ENCODE data around the gene CDH4. TPM values are rescaled to one million over a fixed set of nuclear protein-coding genes. Genes with fewer than 3 reads are reported as not detected.

CDH4 gene
- polyA plus RNA-seq, 6 donors from 2014 or later, result not detected

GRCh38 chr20:61615806-61616205 lies 363.7 kb downstream of the CDH4 start:
- no peaks in the 10 kb centered on the region for H3K36me3 Mint-ChIP-seq
- H3K9me3 Mint-ChIP-seq, result peaks cover 5 to 23% (median 9%) of the 10 kb centered on the region in 7 donors
- ATAC-seq (ENCODE audit: low read depth in 2 of 2) (no peak), DNase-seq (no peak)
- no peak overlapping the region for H3K4me3 Mint-ChIP-seq
- no peaks in the 10 kb centered on the region for H3K4me1 Mint-ChIP-seq
- H3K27me3 Mint-ChIP-seq, result no peaks in the 10 kb centered on the region
- no peak overlapping the region for H3K27ac Mint-ChIP-seq

GRCh38 chr20:61619751-61620150 lies 367.7 kb downstream of the CDH4 start:
- Mint-ChIP-seq H3K9me3 (peaks cover 4 to 14% (median 5%) of the 10 kb centered on the region in 7 donors), H3K4me3 (no peak overlapping the region), H3K36me3 (no peaks in the 10 kb centered on the region), H3K27ac (no peak overlapping the region), H3K27me3 (no peaks in the 10 kb centered on the region), H3K4me1 (no peaks in the 10 kb centered on the region)
- DNase-seq, result no peak
- ATAC-seq (ENCODE audit: low read depth in 2 of 2), result no peak

- peaks cover 4 to 14% (median 5%) of the 10 kb centered on the region in 7 donors for H3K9me3 Mint-ChIP-seq
- H3K36me3 Mint-ChIP-seq, result no peaks in the 10 kb centered on the region
- no peaks in the 10 kb centered on the region for H3K27me3 Mint-ChIP-seq
- H3K4me3 Mint-ChIP-seq, result no peak overlapping the region
- no peak overlapping the region for H3K27ac Mint-ChIP-seq
- ATAC-seq (ENCODE audit: low read depth in 2 of 2) (no peak), DNase-seq (no peak)
- no peaks in the 10 kb centered on the region for H3K4me1 Mint-ChIP-seq
Observed at GRCh38 chr20:61620174-61620573, 368.1 kb downstream of the CDH4 start.

- no peak for DNase-seq
- no peak for ATAC-seq (ENCODE audit: low read depth in 2 of 2)
- Mint-ChIP-seq H3K27me3 (no peaks in the 10 kb centered on the region), H3K4me3 (no peak overlapping the region), H3K27ac (no peak overlapping the region), H3K9me3 (peaks cover 5 to 14% (median 6%) of the 10 kb centered on the region in 7 donors), H3K36me3 (no peaks in the 10 kb centered on the region), H3K4me1 (no peaks in the 10 kb centered on the region)
Observed at GRCh38 chr20:61621035-61621730, 369.1 kb downstream of the CDH4 start.

- H3K36me3 Mint-ChIP-seq, result no peaks in the 10 kb centered on the region
Observed at GRCh38 chr20:61621852-61622251, 369.8 kb downstream of the CDH4 start.

GRCh38 chr20:61623451-61623850 lies 371.4 kb downstream of the CDH4 start:
- Mint-ChIP-seq H3K27ac (no peak overlapping the region), H3K27me3 (no peaks in the 10 kb centered on the region), H3K4me3 (no peak overlapping the region), H3K4me1 (peaks cover 0 to 2% (median 0%) of the 10 kb centered on the region in 3 donors), H3K9me3 (peaks cover 0 to 12% (median 4%) of the 10 kb centered on the region in 7 donors), H3K36me3 (no peaks in the 10 kb centered on the region)
- ATAC-seq (ENCODE audit: low read depth in 2 of 2) (no peak), DNase-seq (no peak)

More at GRCh38 chr20:61621852-61622251, 369.8 kb downstream of the CDH4 start:
- H3K27me3 Mint-ChIP-seq, result no peaks in the 10 kb centered on the region
- no peak overlapping the region for H3K27ac Mint-ChIP-seq
- H3K9me3 Mint-ChIP-seq, result peaks cover 5 to 14% (median 6%) of the 10 kb centered on the region in 7 donors
- no peak overlapping the region for H3K4me3 Mint-ChIP-seq
- ATAC-seq (ENCODE audit: low read depth in 2 of 2) (no peak), DNase-seq (no peak)
- H3K4me1 Mint-ChIP-seq, result peaks cover 0 to 2% (median 0%) of the 10 kb centered on the region in 3 donors

- ATAC-seq (ENCODE audit: low read depth in 2 of 2), result no peak
- H3K9me3 Mint-ChIP-seq, result peaks cover 0 to 7% (median 2%) of the 10 kb centered on the region in 7 donors
- peaks cover 0 to 2% (median 0%) of the 10 kb centered on the region in 3 donors for H3K4me1 Mint-ChIP-seq
- no peak for DNase-seq
- H3K27ac Mint-ChIP-seq, result no peak overlapping the region
- no peaks in the 10 kb centered on the region for H3K36me3 Mint-ChIP-seq
- H3K4me3 Mint-ChIP-seq, result no peak overlapping the region
- no peaks in the 10 kb centered on the region for H3K27me3 Mint-ChIP-seq
Observed at GRCh38 chr20:61625246-61625645, 373.2 kb downstream of the CDH4 start.

GRCh38 chr20:61626412-61626811 lies 374.4 kb downstream of the CDH4 start:
- Mint-ChIP-seq H3K27ac (no peak overlapping the region), H3K9me3 (peaks cover 0 to 10% (median 2%) of the 10 kb centered on the region in 7 donors), H3K27me3 (no peaks in the 10 kb centered on the region), H3K36me3 (no peaks in the 10 kb centered on the region), H3K4me3 (no peak overlapping the region), H3K4me1 (peaks cover 0 to 2% (median 0%) of the 10 kb centered on the region in 3 donors)
- DNase-seq (no peak), ATAC-seq (ENCODE audit: low read depth in 2 of 2) (no peak)

- DNase-seq (no peak), ATAC-seq (ENCODE audit: low read depth in 2 of 2) (no peak)
- Mint-ChIP-seq H3K4me1 (peaks cover 0 to 2% (median 0%) of the 10 kb centered on the region in 3 donors), H3K27ac (no peak overlapping the region), H3K9me3 (peaks cover 0 to 11% (median 4%) of the 10 kb centered on the region in 7 donors), H3K36me3 (no peaks in the 10 kb centered on the region), H3K27me3 (no peaks in the 10 kb centered on the region), H3K4me3 (peak overlapping the region in 1 of 8 donors; percentile 60)
Observed at GRCh38 chr20:61627791-61628415, 375.8 kb downstream of the CDH4 start.

GRCh38 chr20:61628480-61628879 lies 376.4 kb downstream of the CDH4 start:
- no peaks in the 10 kb centered on the region for H3K27me3 Mint-ChIP-seq
- H3K4me3 Mint-ChIP-seq, result no peak overlapping the region
- no peak for ATAC-seq (ENCODE audit: low read depth in 2 of 2)
- no peak overlapping the region for H3K27ac Mint-ChIP-seq
- DNase-seq, result no peak
- H3K4me1 Mint-ChIP-seq, result peaks cover 0 to 2% (median 0%) of the 10 kb centered on the region in 3 donors
- peaks cover 0 to 10% (median 5%) of the 10 kb centered on the region in 7 donors for H3K9me3 Mint-ChIP-seq
- no peaks in the 10 kb centered on the region for H3K36me3 Mint-ChIP-seq

GRCh38 chr20:61628901-61629601 lies 377.0 kb downstream of the CDH4 start:
- peaks cover 0 to 10% (median 5%) of the 10 kb centered on the region in 7 donors for H3K9me3 Mint-ChIP-seq
- peaks cover 0 to 2% (median 0%) of the 10 kb centered on the region in 3 donors for H3K4me1 Mint-ChIP-seq
- no peak for ATAC-seq (ENCODE audit: low read depth in 2 of 2)
- no peak for DNase-seq
- no peaks in the 10 kb centered on the region for H3K27me3 Mint-ChIP-seq
- no peak overlapping the region for H3K27ac Mint-ChIP-seq
- no peak overlapping the region for H3K4me3 Mint-ChIP-seq
- no peaks in the 10 kb centered on the region for H3K36me3 Mint-ChIP-seq

GRCh38 chr20:61629602-61630390 lies 377.7 kb downstream of the CDH4 start:
- Mint-ChIP-seq H3K4me1 (peaks cover 0 to 2% (median 0%) of the 10 kb centered on the region in 3 donors), H3K9me3 (peaks cover 0 to 13% (median 5%) of the 10 kb centered on the region in 7 donors), H3K4me3 (no peak overlapping the region), H3K27ac (no peak overlapping the region), H3K27me3 (no peaks in the 10 kb centered on the region), H3K36me3 (no peaks in the 10 kb centered on the region)
- ATAC-seq (ENCODE audit: low read depth in 2 of 2), result no peak
- DNase-seq, result no peak

- DNase-seq, result no peak
- no peak overlapping the region for H3K27ac Mint-ChIP-seq
- no peak for ATAC-seq (ENCODE audit: low read depth in 2 of 2)
Observed at GRCh38 chr20:61630391-61630650, 378.3 kb downstream of the CDH4 start.

More at GRCh38 chr20:61630391-61630650, 378.3 kb downstream of the CDH4 start:
- H3K4me3 Mint-ChIP-seq, result no peak overlapping the region
- peaks cover 0 to 2% (median 0%) of the 10 kb centered on the region in 3 donors for H3K4me1 Mint-ChIP-seq
- no peaks in the 10 kb centered on the region for H3K36me3 Mint-ChIP-seq
- H3K9me3 Mint-ChIP-seq, result peaks cover 0 to 15% (median 5%) of the 10 kb centered on the region in 7 donors
- H3K27me3 Mint-ChIP-seq, result no peaks in the 10 kb centered on the region
